Measurements from ENCODE around the gene ZNF853. TPM values are rescaled to one million over a fixed set of nuclear protein-coding genes. Genes with fewer than 3 reads are reported as not detected.

The ZNF853 gene
- total RNA-seq, 4 donors from 2014 or later = 1.6 to 4.6 (median 3.7) TPM

DNA sequence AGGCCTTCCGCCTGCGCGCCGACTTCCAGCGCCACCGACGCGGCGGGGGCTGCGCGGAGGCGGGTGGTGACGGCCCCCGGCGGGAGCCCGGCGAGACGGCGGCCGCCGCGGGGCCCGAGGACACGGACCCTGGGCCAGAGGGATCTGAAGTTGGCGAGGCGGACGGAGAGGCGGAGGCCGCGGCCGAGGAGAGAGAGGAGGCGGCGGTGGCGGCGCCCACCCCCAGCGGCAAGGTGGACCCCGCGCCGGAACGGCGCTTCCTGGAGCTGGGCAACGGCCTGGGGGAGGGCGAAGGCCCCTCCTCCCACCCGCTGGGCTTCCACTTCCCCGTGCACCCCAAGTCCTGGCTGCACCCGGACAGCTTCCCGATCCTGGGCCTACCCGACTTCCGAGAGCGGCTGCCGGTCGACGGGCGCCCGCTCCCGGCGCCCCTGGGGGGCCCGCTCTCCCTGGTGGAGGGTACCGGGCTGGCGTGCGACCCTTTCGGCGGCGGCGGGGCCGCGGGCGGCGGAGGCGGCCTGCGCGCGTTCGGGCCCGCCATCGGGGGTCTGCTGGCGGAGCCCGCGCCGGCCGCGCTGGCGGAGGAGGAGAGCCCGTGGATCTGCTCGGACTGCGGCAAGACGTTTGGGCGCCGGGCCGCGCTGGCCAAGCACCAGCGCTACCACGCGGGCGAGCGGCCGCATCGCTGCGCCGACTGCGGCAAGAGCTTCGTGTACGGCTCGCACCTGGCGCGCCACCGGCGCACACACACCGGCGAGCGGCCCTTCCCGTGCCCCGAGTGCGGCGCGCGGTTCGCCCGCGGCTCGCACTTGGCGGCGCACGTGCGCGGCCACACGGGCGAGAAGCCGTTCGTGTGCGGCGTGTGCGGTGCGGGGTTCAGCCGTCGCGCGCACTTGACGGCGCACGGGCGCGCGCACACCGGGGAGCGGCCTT, 37.9 kb downstream of the ZNF853 start:
- DNase-seq (ENCODE audit: low spot score in 2 of 2) = peak in 1 of 2 donors; percentile 45
- H3K9me3 ChIP-seq = no peaks in the 10 kb centered on the region
- no peaks in the 10 kb centered on the region for H3K4me1 ChIP-seq
- H3K27me3 ChIP-seq = no peaks in the 10 kb centered on the region
- WGBS = 95% methylated on average over 138 of the region's 146 CpGs
- no peak overlapping the region for H3K27ac ChIP-seq
- TF ChIP-seq POLR2A (IDR thresholded peaks at IDR 0.05) = no peak
- no peak for TF ChIP-seq POLR2AphosphoS5 (IDR thresholded peaks at IDR 0.05)
- TF ChIP-seq CTCF (IDR thresholded peaks at IDR 0.05) = no peak
- TF ChIP-seq EP300 (IDR thresholded peaks at IDR 0.05) = no peak
- H3K36me3 ChIP-seq = peaks cover 76% of the 10 kb centered on the region
- H3K4me3 ChIP-seq = no peak overlapping the region

GRCh38 chr7:6654113-6654841, 38.9 kb downstream of the ZNF853 start:
- no peaks in the 10 kb centered on the region for H3K27me3 ChIP-seq
- no peak for TF ChIP-seq POLR2AphosphoS5 (IDR thresholded peaks at IDR 0.05)
- TF ChIP-seq POLR2A (IDR thresholded peaks at IDR 0.05) = no peak
- TF ChIP-seq EP300 (IDR thresholded peaks at IDR 0.05) = no peak
- no peak for TF ChIP-seq CTCF (IDR thresholded peaks at IDR 0.05)
- peaks cover 67% of the 10 kb centered on the region for H3K36me3 ChIP-seq
- 96% methylated on average over 37 of the region's 94 CpGs for WGBS
- no peaks in the 10 kb centered on the region for H3K4me1 ChIP-seq
- H3K27ac ChIP-seq = no peak overlapping the region
- no peaks in the 10 kb centered on the region for H3K9me3 ChIP-seq
- peak in 1 of 2 donors; percentile 58 for DNase-seq (ENCODE audit: low spot score in 2 of 2)
- H3K4me3 ChIP-seq = no peak overlapping the region

DNA sequence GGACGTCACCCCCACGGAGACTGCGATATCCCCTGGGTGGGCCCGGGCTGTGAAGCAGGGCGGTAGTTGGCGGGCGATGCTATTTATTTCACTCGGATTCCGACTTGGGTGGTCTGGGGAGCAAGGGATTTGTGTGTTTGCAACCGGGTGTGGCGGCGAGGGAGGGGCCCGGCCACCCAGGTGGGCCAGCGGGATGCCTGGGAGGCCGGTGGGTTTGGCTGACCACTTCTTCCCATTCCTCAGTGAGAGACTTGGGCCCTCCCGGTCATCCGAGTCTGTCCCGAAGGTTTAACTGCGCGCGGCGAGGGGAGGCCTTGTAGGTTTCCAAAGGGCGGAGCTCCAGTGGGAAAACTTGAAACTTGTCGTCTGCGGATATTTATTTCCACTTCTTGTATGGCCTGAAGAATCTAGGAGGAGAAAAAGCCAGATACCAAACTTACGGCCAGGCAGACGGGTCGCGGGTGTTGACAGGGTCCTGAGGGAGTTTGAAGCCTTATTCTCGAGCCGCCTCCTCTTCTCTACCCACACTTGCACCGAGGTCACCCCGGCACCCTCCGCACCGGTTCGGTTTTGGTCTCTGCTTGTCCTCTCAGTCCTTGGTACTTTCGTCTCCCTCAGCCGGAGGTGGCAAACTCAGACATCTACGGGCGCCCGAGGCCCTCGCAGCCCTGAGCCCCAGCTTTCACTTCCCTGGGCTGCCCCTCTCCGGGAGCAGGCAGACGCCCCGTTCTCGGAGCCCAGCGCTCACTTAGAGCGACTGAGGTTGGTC, 39.6 kb downstream of the ZNF853 start:
- no peaks in the 10 kb centered on the region for H3K9me3 ChIP-seq
- H3K4me3 ChIP-seq = no peak overlapping the region
- no peaks in the 10 kb centered on the region for H3K4me1 ChIP-seq
- DNase-seq (ENCODE audit: low spot score in 2 of 2) = peak in 1 of 2 donors; percentile 74
- no peak for TF ChIP-seq POLR2A (IDR thresholded peaks at IDR 0.05)
- no peak for TF ChIP-seq CTCF (IDR thresholded peaks at IDR 0.05)
- TF ChIP-seq POLR2AphosphoS5 (IDR thresholded peaks at IDR 0.05) = no peak
- TF ChIP-seq EP300 (IDR thresholded peaks at IDR 0.05) = no peak
- H3K36me3 ChIP-seq = peaks cover 59% of the 10 kb centered on the region
- no peak overlapping the region for H3K27ac ChIP-seq
- 92% methylated on average over 34 of the region's 48 CpGs for WGBS
- no peaks in the 10 kb centered on the region for H3K27me3 ChIP-seq

DNA sequence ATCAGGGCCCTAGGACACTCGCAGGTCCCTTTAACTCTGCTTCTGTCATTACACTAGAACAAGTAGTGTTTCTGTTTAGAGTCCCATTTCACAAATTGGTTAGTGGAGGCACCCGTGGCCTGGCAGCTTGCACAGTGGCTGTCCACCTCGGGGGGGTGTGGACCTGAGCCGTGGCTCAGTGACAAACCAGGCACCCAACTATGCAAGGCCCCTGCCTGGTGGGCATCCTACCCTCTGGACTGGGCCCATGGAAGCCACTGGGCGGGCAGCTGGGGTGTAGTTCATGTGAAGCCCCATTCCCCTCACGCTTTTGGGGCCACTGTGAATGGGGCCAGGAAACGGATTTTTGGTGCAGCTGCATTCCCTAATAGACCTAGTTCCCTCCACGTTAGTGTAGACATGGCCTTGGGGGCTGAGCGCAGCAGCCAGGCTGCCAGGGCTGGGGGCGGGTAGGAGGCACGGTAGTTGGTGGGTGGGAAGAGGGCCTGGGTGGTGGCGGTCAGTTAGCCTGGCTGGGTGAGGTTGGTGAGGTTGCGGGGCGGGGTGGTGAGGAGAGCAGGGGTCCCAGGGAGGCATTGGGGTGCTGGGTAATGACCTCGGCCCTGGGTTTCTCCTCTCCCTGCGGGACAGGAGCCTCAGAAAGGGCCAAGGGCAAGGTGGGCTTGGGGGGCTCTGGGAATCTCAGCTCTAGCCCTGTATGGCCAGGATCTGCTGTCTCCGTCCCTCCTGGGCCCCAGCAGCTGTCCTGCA, 40.4 kb downstream of the ZNF853 start:
- TF ChIP-seq POLR2AphosphoS5 (IDR thresholded peaks at IDR 0.05) = no peak
- no peak for TF ChIP-seq EP300 (IDR thresholded peaks at IDR 0.05)
- no peak for TF ChIP-seq POLR2A (IDR thresholded peaks at IDR 0.05)
- TF ChIP-seq CTCF (IDR thresholded peaks at IDR 0.05) = no peak
- Histone ChIP-seq H3K4me1 (no peaks in the 10 kb centered on the region), H3K36me3 (peaks cover 51% of the 10 kb centered on the region), H3K4me3 (no peak overlapping the region), H3K9me3 (no peaks in the 10 kb centered on the region), H3K27me3 (no peaks in the 10 kb centered on the region), H3K27ac (no peak overlapping the region)
- DNase-seq (ENCODE audit: low spot score in 2 of 2) = peak; percentile 54 to 67
- WGBS = 95% methylated on average over 13 of the region's 17 CpGs

Measured in suprapubic skin (tissue), 4 donors.